ENCODE measurements around the gene TRIM65. TPM values are rescaled to one million over a fixed set of nuclear protein-coding genes. Genes with fewer than 3 reads are reported as not detected.

TRIM65 gene
- total RNA-seq, 1 donor from 2014 or later: 24.7 TPM

- TF ChIP-seq CTCF (conservative IDR thresholded peaks at IDR 0.05; ENCODE audit: low read depth, low read length): no peak
- H3K4me3 ChIP-seq (ENCODE audit: low read depth, low read length): no peak overlapping the region
- no peak for DNase-seq (ENCODE audit: low read depth)
Measured at GRCh38 chr17:75901727-75902126, 5.0 kb upstream of the TRIM65 start.

- TF ChIP-seq CTCF (conservative IDR thresholded peaks at IDR 0.05; ENCODE audit: low read depth, low read length): no peak
- DNase-seq (ENCODE audit: low read depth): no peak
- H3K4me3 ChIP-seq (ENCODE audit: low read depth, low read length): no peak overlapping the region
Measured at GRCh38 chr17:75900691-75901533, 4.2 kb upstream of the TRIM65 start.

GRCh38 chr17:75899767-75900468, 3.2 kb upstream of the TRIM65 start:
- H3K4me3 ChIP-seq (ENCODE audit: low read depth, low read length): no peak overlapping the region
- no peak for DNase-seq (ENCODE audit: low read depth)
- TF ChIP-seq CTCF (conservative IDR thresholded peaks at IDR 0.05; ENCODE audit: low read depth, low read length): no peak

GRCh38 chr17:75899353-75899752, 2.6 kb upstream of the TRIM65 start:
- TF ChIP-seq CTCF (conservative IDR thresholded peaks at IDR 0.05; ENCODE audit: low read depth, low read length): no peak
- DNase-seq (ENCODE audit: low read depth): no peak
- no peak overlapping the region for H3K4me3 ChIP-seq (ENCODE audit: low read depth, low read length)

- H3K4me3 ChIP-seq (ENCODE audit: low read depth, low read length): no peak overlapping the region
- DNase-seq (ENCODE audit: low read depth): no peak
- TF ChIP-seq CTCF (conservative IDR thresholded peaks at IDR 0.05; ENCODE audit: low read depth, low read length): no peak
Measured at GRCh38 chr17:75898791-75899190, 2.0 kb upstream of the TRIM65 start.

GRCh38 chr17:75898065-75898464, 1.3 kb upstream of the TRIM65 start:
- no peak for DNase-seq (ENCODE audit: low read depth)
- no peak overlapping the region for H3K4me3 ChIP-seq (ENCODE audit: low read depth, low read length)
- no peak for TF ChIP-seq CTCF (conservative IDR thresholded peaks at IDR 0.05; ENCODE audit: low read depth, low read length)
